Activated CD8-positive, alpha-beta T cell treated with anti-CD3 and anti-CD28 coated beads for 36 hours (primary cell): ENCODE data around the gene CCHCR1. TPM values are rescaled to one million over a fixed set of nuclear protein-coding genes. Genes with fewer than 3 reads are reported as not detected.
"Not testable (repeated sequence)": the region's sequence is repeated elsewhere in the genome, so short reads cannot be mapped to it uniquely, and the experiment has no call there.

Source experiments
- ATAC-seq: fragments of 200-7000 bp; cut with Tn5 transposase; one replicate; pipeline ENCODE4 v1.10.0; 2021; ENCODE audit warnings: mild to moderate bottlenecking, moderate library complexity
- CTCF ChIA-PET: fragments of 350-600 bp; sonication (Branson Sonifier 250); formaldehyde crosslinking; loops from one replicate; lab custom pipeline; 2021; ENCODE audit warnings: antibody characterized with exemption; lab: Charles Lee
- POLR2A ChIA-PET: fragments of 350-600 bp; sonication (Branson Sonifier 250); formaldehyde crosslinking; loops from one replicate; lab custom pipeline; 2021; ENCODE audit warnings: antibody characterized with exemption; lab: Charles Lee
- DNase-seq: peaks from one replicate; pipeline ENCODE4 v3.0.0-alpha.2; 2020
- H3K27ac Mint-ChIP-seq: one replicate; pipeline ENCODE4 v1.8.0; 2021; ENCODE audit warnings: mild to moderate bottlenecking, mixed read lengths
- H3K27me3 Mint-ChIP-seq: one replicate; pipeline ENCODE4 v1.8.0; 2021; ENCODE audit warnings: mixed read lengths
- H3K36me3 Mint-ChIP-seq: one replicate; pipeline ENCODE4 v1.8.0; 2021; ENCODE audit warnings: low read depth, mixed read lengths
- H3K4me1 Mint-ChIP-seq: one replicate; pipeline ENCODE4 v1.8.0; 2021; ENCODE audit warnings: low read depth, mixed read lengths
- H3K4me3 Mint-ChIP-seq: one replicate; pipeline ENCODE4 v1.8.0; 2021; ENCODE audit warnings: mild to moderate bottlenecking, moderate library complexity, mixed read lengths
- H3K9me3 Mint-ChIP-seq: one replicate; pipeline ENCODE4 v1.8.0; 2021; ENCODE audit warnings: mixed read lengths
- intact Hi-C: fragments of 100-400 bp; cut with micrococcal nuclease; formaldehyde crosslinking; loops from one replicate; pipeline ENCODE4 v1.10.0; 2022
- total RNA-seq, 2 experiments: library from RNA; stranded (reverse); gene quantifications; one replicate each; pipeline ENCODE4 v1.2.3, GENCODE V29; 2021
- TF ChIP-seq, protein P1 (sequence below): fragments of 200-600 bp; IDR thresholded peaks from one replicate; pipeline ENCODE4 v1.8.0; 2022; ENCODE audit warnings: antibody characterized with exemption, mild to moderate bottlenecking

The CCHCR1 gene
- total RNA-seq, 2 experiments from 2014 or later, result 39.2 to 39.8 TPM

DNA sequence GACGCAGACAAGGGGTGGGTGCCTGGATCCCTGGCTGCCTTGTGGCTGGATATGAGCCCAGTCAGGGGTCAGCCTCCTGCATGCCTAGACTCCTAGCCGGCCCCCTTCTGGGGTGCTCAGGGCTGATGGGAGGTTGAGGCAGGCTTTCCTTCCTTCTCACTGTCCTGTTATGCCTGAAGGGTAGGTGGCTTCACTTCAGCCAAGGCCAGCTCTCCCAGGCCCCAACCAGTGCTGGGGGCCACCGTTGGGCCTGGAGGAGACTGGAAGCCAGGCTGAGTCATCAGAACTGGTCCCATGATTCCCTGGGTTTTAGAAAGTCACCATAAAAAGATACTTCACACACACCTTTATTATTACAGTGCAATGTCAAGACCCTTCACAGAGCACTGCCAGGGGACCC, 15.8 kb upstream of the CCHCR1 start:
- CTCF ChIA-PET, result no interaction called here
- H3K27ac Mint-ChIP-seq, result no peak overlapping the region
- POLR2A ChIA-PET, result no interaction called here
- peaks cover 8% of the 10 kb centered on the region for H3K4me1 Mint-ChIP-seq
- DNase-seq, result no peak
- H3K36me3 Mint-ChIP-seq, result no peaks in the 10 kb centered on the region
- no peaks in the 10 kb centered on the region for H3K9me3 Mint-ChIP-seq
- TF ChIP-seq, protein P1, sequence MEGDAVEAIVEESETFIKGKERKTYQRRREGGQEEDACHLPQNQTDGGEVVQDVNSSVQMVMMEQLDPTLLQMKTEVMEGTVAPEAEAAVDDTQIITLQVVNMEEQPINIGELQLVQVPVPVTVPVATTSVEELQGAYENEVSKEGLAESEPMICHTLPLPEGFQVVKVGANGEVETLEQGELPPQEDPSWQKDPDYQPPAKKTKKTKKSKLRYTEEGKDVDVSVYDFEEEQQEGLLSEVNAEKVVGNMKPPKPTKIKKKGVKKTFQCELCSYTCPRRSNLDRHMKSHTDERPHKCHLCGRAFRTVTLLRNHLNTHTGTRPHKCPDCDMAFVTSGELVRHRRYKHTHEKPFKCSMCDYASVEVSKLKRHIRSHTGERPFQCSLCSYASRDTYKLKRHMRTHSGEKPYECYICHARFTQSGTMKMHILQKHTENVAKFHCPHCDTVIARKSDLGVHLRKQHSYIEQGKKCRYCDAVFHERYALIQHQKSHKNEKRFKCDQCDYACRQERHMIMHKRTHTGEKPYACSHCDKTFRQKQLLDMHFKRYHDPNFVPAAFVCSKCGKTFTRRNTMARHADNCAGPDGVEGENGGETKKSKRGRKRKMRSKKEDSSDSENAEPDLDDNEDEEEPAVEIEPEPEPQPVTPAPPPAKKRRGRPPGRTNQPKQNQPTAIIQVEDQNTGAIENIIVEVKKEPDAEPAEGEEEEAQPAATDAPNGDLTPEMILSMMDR, result no peak
- H3K4me3 Mint-ChIP-seq, result no peak overlapping the region
- no peaks in the 10 kb centered on the region for H3K27me3 Mint-ChIP-seq
- intact Hi-C loops, result no loop called here
- ATAC-seq, result no peak

DNA sequence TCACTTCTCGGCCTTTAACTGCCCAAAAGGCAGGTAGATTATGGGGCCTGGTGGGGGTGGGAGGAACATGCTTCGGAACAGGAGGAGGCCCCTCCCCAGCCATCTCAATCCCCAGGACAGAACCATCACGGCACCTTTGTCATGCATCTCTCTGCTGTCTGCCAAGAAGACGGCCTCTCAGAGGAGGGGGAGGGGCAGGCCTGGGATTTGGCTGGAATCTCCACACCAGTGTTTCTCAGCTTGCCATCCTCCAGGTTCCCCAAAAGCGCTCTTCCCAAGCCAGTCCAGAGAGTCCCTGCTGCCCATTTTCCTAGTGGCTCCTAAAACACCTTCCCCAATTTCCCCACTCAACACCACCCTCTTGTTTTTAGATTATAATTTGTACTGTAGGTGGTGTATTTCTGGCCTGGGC, 15.4 kb upstream of the CCHCR1 start:
- H3K27ac Mint-ChIP-seq, result no peak overlapping the region
- ATAC-seq, result no peak
- peaks cover 8% of the 10 kb centered on the region for H3K4me1 Mint-ChIP-seq
- TF ChIP-seq, protein P1, result no peak
- no peak for DNase-seq
- no peaks in the 10 kb centered on the region for H3K9me3 Mint-ChIP-seq
- intact Hi-C loops, result no loop called here
- H3K27me3 Mint-ChIP-seq, result no peaks in the 10 kb centered on the region
- ChIA-PET POLR2A (interaction anchor here (1.5 kb wide), 1 partner anchor 27 kb away, joined by 5 read pairs; no protein-coding TSS in a partner anchor), CTCF (no interaction called here)
- H3K4me3 Mint-ChIP-seq, result no peak overlapping the region
- H3K36me3 Mint-ChIP-seq, result no peaks in the 10 kb centered on the region

DNA sequence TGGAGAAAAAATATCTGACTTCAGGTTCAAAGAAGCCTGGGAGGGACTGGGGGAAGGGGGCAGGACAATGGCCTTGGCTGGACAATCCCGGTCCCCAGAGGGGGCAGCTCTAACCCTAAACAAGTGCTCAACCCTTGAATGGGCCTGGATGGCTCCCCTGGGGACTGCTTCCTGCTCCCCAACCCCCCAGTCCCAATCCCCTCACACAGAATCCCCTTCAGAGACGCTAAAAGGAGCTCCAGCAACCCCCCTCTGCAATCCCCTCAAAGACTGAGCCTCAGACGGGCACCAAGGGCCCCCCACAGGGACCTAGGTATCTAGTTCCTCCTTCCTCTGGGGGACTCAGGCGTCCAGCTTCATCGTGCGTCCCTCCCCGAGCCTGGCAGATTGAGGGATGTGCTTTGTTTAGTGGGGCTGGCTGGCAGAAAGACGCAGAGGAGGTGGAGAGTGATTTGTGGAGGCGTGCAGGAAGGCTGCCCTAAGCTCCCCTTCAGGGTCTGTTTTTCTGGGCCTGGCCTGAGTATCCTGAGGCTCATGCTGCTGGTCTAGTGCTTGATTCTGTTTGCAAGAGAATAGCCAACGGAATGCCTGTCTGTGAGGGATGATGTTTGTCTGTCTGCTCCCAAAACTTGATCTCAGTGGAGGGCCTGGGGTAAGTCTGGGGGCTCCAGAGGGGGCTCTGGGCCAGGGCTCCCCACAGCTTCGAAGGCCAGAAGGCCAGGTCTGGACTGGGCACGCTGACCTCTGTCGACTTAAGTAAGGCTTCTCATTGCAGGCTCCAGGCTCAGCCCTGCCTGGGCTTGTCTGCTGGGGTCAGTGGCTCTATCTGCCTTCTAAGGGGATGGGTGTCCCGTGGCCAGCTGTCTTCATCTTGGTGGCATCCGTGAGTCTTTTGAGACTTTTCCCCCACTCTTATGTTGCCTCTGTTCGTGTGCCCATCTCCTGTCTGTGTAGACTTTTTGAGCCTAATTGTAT, 14.6 kb upstream of the CCHCR1 start:
- intact Hi-C loops, result no loop called here
- Mint-ChIP-seq H3K9me3 (no peaks in the 10 kb centered on the region), H3K27me3 (no peaks in the 10 kb centered on the region), H3K4me3 (no peak overlapping the region), H3K4me1 (peaks cover 8% of the 10 kb centered on the region), H3K36me3 (no peaks in the 10 kb centered on the region), H3K27ac (no peak overlapping the region)
- ChIA-PET CTCF (no interaction called here), POLR2A (interaction anchor here (0.8 to 1.5 kb wide), 4 partner anchors 9 to 26 kb away, joined by 3 to 5 read pairs (median 4); partner anchors contain the start of gene TCF19)
- TF ChIP-seq, protein P1, result no peak
- DNase-seq (no peak), ATAC-seq (no peak)

- ChIA-PET POLR2A (interaction anchor here (0.9 to 1.1 kb wide), 2 partner anchors 8 to 15 kb away, joined by 3 to 4 read pairs; no protein-coding TSS in a partner anchor), CTCF (no interaction called here)
- no peak for DNase-seq
- Mint-ChIP-seq H3K4me3 (no peak overlapping the region), H3K36me3 (no peaks in the 10 kb centered on the region), H3K4me1 (peaks cover 7% of the 10 kb centered on the region), H3K27ac (no peak overlapping the region), H3K27me3 (no peaks in the 10 kb centered on the region), H3K9me3 (no peaks in the 10 kb centered on the region)
- no peak for ATAC-seq
- TF ChIP-seq, protein P1, result no peak
- intact Hi-C loops, result no loop called here
These were observed 13.5 kb upstream of the CCHCR1 start for GRCh38 chr6:31170987-31171671.

GRCh38 chr6:31170600-31170881, 12.9 kb upstream of the CCHCR1 start, which contains the start of gene POU5F1:
TSS of gene POU5F1 (minus strand) at chr6:31170682. CDS start at chr6:31170620, 62 bp downstream.
- Mint-ChIP-seq H3K27me3 (no peaks in the 10 kb centered on the region), H3K36me3 (no peaks in the 10 kb centered on the region), H3K9me3 (no peaks in the 10 kb centered on the region), H3K4me1 (peaks cover 1% of the 10 kb centered on the region), H3K27ac (no peak within 1 kb of the TSS), H3K4me3 (no peak within 1 kb of the TSS)
- DNase-seq (no peak), ATAC-seq (no peak)
- TF ChIP-seq, protein P1, result no peak
- CTCF ChIA-PET, result no interaction called here
- intact Hi-C loops, result no loop called here
- POLR2A ChIA-PET, result no interaction called here

- H3K27ac Mint-ChIP-seq, CTCF ChIA-PET: not testable (repeated sequence)
These were observed 12.4 kb upstream of the CCHCR1 start for GRCh38 chr6:31169858-31170599.

More at GRCh38 chr6:31169858-31170599, 12.4 kb upstream of the CCHCR1 start:
- H3K36me3 Mint-ChIP-seq, intact Hi-C loops, ATAC-seq, DNase-seq, H3K27me3 Mint-ChIP-seq, H3K4me1 Mint-ChIP-seq, H3K4me3 Mint-ChIP-seq, POLR2A ChIA-PET, H3K9me3 Mint-ChIP-seq: not testable (repeated sequence)
